SJSA1 (cell line): Measurements from ENCODE around the gene PRKN. TPM values are rescaled to one million over a fixed set of nuclear protein-coding genes. Genes with fewer than 3 reads are reported as not detected.

Experiments
- DNase-seq, 2 experiments: peaks; one replicate each; pipeline ENCODE4 v3.0.0-alpha.2; 2015 to 2020; ENCODE audit warnings: low spot score in 2 of 2, low read depth in 1 of 2
- H3K27ac ChIP-seq: fragments of 250-450 bp; sonication (Bioruptor Pico); 2 replicates; pipeline ENCODE4 v1.5.1; 2020; ENCODE audit warnings: mild to moderate bottlenecking, moderate library complexity
- H3K27me3 ChIP-seq: fragments of 250-450 bp; sonication (Bioruptor Pico); replicated peaks from 2 replicates; pipeline ENCODE4 v1.5.1; 2020; ENCODE audit warnings: mild to moderate bottlenecking, moderate library complexity
- H3K36me3 ChIP-seq: fragments of 250-450 bp; sonication (Bioruptor Pico); 2 replicates; pipeline ENCODE4 v1.5.1; 2020; ENCODE audit warnings: mild to moderate bottlenecking
- H3K4me1 ChIP-seq: fragments of 250-450 bp; sonication (Bioruptor Pico); replicated peaks from 2 replicates; pipeline ENCODE4 v1.6.1; 2021; ENCODE audit warnings: mild to moderate bottlenecking
- H3K4me3 ChIP-seq: fragments of 250-450 bp; sonication (Bioruptor Pico); 2 replicates; pipeline ENCODE4 v1.5.1; 2020; ENCODE audit warnings: mild to moderate bottlenecking
- H3K9me3 ChIP-seq: fragments of 250-450 bp; sonication (Bioruptor Pico); replicated peaks from 2 replicates; pipeline ENCODE4 v1.5.1; 2020; ENCODE audit warnings: mild to moderate bottlenecking
- total RNA-seq: library from RNA; depleted of rRNA; stranded (reverse); fragments of >200 nt; shearing (Covaris generic); gene quantifications from 2 replicates; pipeline ENCODE4 v1.2.3, GENCODE V29; 2014

PRKN gene
- total RNA-seq, 1 experiment from 2014 or later, result not detected

- Histone ChIP-seq H3K27me3 (no peaks in the 10 kb centered on the region), H3K4me3 (no peak overlapping the region), H3K36me3 (no peaks in the 10 kb centered on the region), H3K9me3 (no peaks in the 10 kb centered on the region), H3K4me1 (no peaks in the 10 kb centered on the region), H3K27ac (no peak overlapping the region)
- no peak for DNase-seq
These were observed 1249.6 kb downstream of the PRKN start for GRCh38 chr6:161477876-161478425.

DNA sequence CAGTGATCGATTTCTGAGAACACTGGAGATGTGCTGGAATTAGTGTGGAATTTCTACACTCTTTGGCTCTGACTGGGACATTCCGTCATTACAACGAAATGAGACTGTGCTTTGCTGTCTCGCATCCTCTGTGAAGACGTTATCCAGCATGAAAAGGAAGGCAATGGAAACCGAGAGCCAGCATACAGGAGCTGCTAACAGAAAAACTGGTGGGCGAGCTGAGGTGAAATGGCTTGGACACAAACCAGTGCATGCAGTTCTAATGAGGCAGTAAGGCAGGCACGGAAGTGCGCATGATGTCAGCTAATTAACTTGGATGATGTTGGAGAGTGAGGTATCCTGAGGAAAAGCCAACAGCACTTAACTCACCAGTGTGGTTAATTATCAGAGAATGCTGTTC, 1250.9 kb downstream of the PRKN start:
- Histone ChIP-seq H3K4me1 (no peaks in the 10 kb centered on the region), H3K9me3 (no peaks in the 10 kb centered on the region), H3K27ac (no peak overlapping the region), H3K27me3 (no peaks in the 10 kb centered on the region), H3K36me3 (no peaks in the 10 kb centered on the region), H3K4me3 (no peak overlapping the region)
- DNase-seq, result no peak

DNA sequence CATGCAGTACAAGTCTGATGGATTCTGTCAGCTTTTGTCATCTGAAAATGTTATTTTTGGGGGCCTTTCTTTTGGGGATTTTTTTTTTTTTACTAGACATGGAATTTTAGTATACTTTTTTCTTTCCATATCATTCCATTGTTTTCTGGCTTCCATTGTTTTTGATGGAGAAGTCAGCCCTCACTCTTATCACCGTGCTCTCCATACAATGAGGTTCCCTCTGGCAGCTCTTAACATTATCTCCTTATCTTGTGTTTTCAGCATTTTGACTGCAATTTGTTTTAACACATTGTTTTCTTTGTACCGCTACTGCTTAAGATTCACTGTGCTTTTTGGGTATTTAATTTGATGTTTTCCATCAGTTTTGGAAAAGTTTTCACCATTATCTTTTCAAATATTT, 1262.2 kb downstream of the PRKN start:
- no peak overlapping the region for H3K27ac ChIP-seq
- H3K4me3 ChIP-seq, result no peak overlapping the region
- no peak for DNase-seq
- H3K27me3 ChIP-seq, result no peaks in the 10 kb centered on the region
- no peaks in the 10 kb centered on the region for H3K4me1 ChIP-seq
- no peaks in the 10 kb centered on the region for H3K9me3 ChIP-seq
- H3K36me3 ChIP-seq, result no peaks in the 10 kb centered on the region

DNA sequence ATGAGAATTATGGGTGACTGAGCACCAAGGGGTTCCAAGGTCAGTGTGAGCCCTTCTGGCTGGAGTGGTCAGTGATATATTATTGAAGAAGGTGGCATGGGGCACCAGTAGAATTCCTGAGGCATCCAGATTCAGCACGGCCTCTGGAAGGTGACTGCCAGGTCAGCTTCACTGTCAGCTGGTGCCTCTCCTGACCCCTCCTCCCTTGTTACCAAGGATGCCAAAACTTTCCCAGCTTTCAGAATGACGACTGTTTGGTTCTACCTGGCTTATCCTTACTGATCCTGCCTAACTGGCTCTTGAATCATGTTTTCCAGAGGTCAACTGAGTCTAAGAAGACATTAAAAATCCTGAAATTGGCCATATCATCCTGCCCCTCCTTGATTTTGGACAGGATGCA, 1264.5 kb downstream of the PRKN start:
- H3K36me3 ChIP-seq, result no peaks in the 10 kb centered on the region
- no peaks in the 10 kb centered on the region for H3K27me3 ChIP-seq
- H3K9me3 ChIP-seq, result no peaks in the 10 kb centered on the region
- H3K27ac ChIP-seq, result no peak overlapping the region
- DNase-seq, result no peak
- no peak overlapping the region for H3K4me3 ChIP-seq
- no peaks in the 10 kb centered on the region for H3K4me1 ChIP-seq

DNA sequence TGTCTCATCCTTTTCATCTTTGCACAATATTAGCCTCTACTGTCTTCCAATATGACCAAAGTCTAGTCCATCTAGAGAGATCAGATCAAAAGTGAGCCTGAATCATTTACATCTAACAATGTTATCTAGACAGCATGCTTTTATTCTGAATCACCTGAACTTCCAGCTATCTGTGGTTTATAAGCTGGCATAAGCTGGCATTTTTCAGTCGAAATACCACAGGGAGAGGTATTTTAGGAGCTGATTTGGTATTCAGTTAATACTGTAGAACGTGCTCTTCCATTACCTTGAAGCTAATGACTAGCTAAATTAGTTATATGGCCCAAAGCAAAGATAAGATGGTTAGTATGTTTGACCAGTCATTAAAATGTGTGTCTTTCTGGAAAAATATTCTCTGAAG, 1265.4 kb downstream of the PRKN start:
- no peak for DNase-seq
- H3K4me1 ChIP-seq, result no peaks in the 10 kb centered on the region
- no peaks in the 10 kb centered on the region for H3K9me3 ChIP-seq
- H3K27me3 ChIP-seq, result no peaks in the 10 kb centered on the region
- no peak overlapping the region for H3K4me3 ChIP-seq
- no peak overlapping the region for H3K27ac ChIP-seq
- no peaks in the 10 kb centered on the region for H3K36me3 ChIP-seq

GRCh38 chr6:161459008-161459615, 1268.5 kb downstream of the PRKN start:
- Histone ChIP-seq H3K4me1 (no peaks in the 10 kb centered on the region), H3K27ac (no peak overlapping the region), H3K36me3 (no peaks in the 10 kb centered on the region), H3K4me3 (no peak overlapping the region), H3K27me3 (no peaks in the 10 kb centered on the region), H3K9me3 (no peaks in the 10 kb centered on the region)
- no peak for DNase-seq

- no peaks in the 10 kb centered on the region; the same call in 1 of the 2 replicates for H3K9me3 ChIP-seq
- no peak overlapping the region for H3K4me3 ChIP-seq
- no peak for DNase-seq
- H3K27ac ChIP-seq, result no peak overlapping the region
- no peaks in the 10 kb centered on the region for H3K4me1 ChIP-seq
- no peaks in the 10 kb centered on the region for H3K27me3 ChIP-seq
- H3K36me3 ChIP-seq, result no peaks in the 10 kb centered on the region
These were observed 1269.2 kb downstream of the PRKN start for GRCh38 chr6:161458201-161458951.

DNA sequence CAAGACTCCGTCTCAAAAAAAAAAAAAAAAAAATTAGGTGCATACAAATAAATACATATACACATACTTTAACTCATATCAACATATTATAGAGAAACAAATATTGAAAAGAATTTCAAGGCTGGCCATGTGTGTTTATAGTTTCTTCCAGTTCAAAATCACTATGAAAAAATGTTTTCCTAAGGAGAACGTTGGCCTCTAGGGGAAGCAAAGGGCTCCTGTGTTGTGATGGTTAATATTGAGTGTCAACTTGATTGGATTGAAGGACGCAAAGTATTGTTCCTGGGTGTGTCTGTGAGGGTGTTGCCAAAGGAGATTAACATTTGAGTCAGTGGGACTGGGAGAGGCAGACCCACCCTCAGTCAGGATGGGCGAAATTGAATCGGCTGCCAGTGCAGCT, 1271.7 kb downstream of the PRKN start:
- no peaks in the 10 kb centered on the region for H3K36me3 ChIP-seq
- H3K4me3 ChIP-seq, result no peak overlapping the region
- no peaks in the 10 kb centered on the region; the same call in 1 of the 2 replicates for H3K9me3 ChIP-seq
- DNase-seq, result no peak
- H3K27ac ChIP-seq, result no peak overlapping the region
- no peaks in the 10 kb centered on the region for H3K27me3 ChIP-seq
- H3K4me1 ChIP-seq, result no peaks in the 10 kb centered on the region

DNA sequence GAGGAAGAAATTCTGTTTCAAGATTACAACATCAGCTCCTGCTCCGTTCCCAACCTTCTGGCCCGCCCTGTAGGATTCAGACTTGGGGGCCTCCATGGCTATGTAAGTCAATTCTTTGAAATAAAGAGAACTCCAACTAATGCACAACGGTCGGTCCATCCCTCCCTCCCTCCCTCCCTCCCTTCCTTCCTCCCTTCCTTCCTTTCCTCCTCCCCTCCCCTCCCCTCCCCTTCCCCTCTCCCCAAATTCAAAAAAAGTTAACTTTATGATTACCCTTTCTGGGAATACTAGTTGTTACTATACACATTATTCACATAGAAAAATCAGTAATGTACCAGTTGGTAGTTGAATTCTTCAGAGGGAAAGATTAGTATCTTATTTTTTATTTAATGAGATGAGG, 1274.0 kb downstream of the PRKN start:
- no peak overlapping the region for H3K4me3 ChIP-seq
- H3K36me3 ChIP-seq, result no peaks in the 10 kb centered on the region
- H3K27me3 ChIP-seq, result no peaks in the 10 kb centered on the region
- H3K4me1 ChIP-seq, result no peaks in the 10 kb centered on the region
- no peak overlapping the region for H3K27ac ChIP-seq
- no peaks in the 10 kb centered on the region; the same call in 1 of the 2 replicates for H3K9me3 ChIP-seq
- no peak for DNase-seq

GRCh38 chr6:161452241-161452640, 1275.3 kb downstream of the PRKN start:
- Histone ChIP-seq H3K4me3 (no peak overlapping the region), H3K4me1 (no peaks in the 10 kb centered on the region)
- DNase-seq, result no peak

GRCh38 chr6:161449521-161449920, 1278.0 kb downstream of the PRKN start:
- DNase-seq, result no peak
- Histone ChIP-seq H3K4me3 (no peak overlapping the region), H3K27ac (no peak overlapping the region), H3K27me3 (no peaks in the 10 kb centered on the region), H3K9me3 (no peaks in the 10 kb centered on the region; the same call in 1 of the 2 replicates), H3K36me3 (no peaks in the 10 kb centered on the region), H3K4me1 (no peaks in the 10 kb centered on the region)

More at GRCh38 chr6:161452241-161452640, 1275.3 kb downstream of the PRKN start:
- H3K9me3 ChIP-seq, result no peaks in the 10 kb centered on the region; the same call in 1 of the 2 replicates
- no peak overlapping the region for H3K27ac ChIP-seq
- no peaks in the 10 kb centered on the region for H3K27me3 ChIP-seq
- no peaks in the 10 kb centered on the region for H3K36me3 ChIP-seq

GRCh38 chr6:161446949-161447348, 1280.6 kb downstream of the PRKN start:
- DNase-seq, result no peak
- Histone ChIP-seq H3K4me3 (no peak overlapping the region), H3K9me3 (no peaks in the 10 kb centered on the region), H3K4me1 (no peaks in the 10 kb centered on the region), H3K27me3 (no peaks in the 10 kb centered on the region), H3K27ac (no peak overlapping the region), H3K36me3 (no peaks in the 10 kb centered on the region)

GRCh38 chr6:161446296-161446925, 1281.2 kb downstream of the PRKN start:
- H3K9me3 ChIP-seq, result no peaks in the 10 kb centered on the region
- no peak for DNase-seq
- no peaks in the 10 kb centered on the region for H3K27me3 ChIP-seq
- H3K4me3 ChIP-seq, result no peak overlapping the region
- no peaks in the 10 kb centered on the region for H3K36me3 ChIP-seq
- no peaks in the 10 kb centered on the region for H3K4me1 ChIP-seq
- H3K27ac ChIP-seq, result no peak overlapping the region
